ENCODE data around the gene NELL1.

GRCh38 chr11:20661850-20662249 lies 7.5 kb upstream of the NELL1 start:
- no peak for TF ChIP-seq CTCF (IDR thresholded peaks at IDR 0.05)
- TF ChIP-seq POLR2A (IDR thresholded peaks at IDR 0.05), result no peak
